Pons (tissue), 1 donor: ENCODE data around the gene CEP170B.
"Not testable (repeated sequence)": the region's sequence is repeated elsewhere in the genome, so short reads cannot be mapped to it uniquely, and the experiment has no call there.

Source experiments
- DNase-seq: peaks from one replicate; pipeline ENCODE4 v3.0.0-alpha.2; 2016; ENCODE audit warnings: low spot score

CEP170B gene

DNA sequence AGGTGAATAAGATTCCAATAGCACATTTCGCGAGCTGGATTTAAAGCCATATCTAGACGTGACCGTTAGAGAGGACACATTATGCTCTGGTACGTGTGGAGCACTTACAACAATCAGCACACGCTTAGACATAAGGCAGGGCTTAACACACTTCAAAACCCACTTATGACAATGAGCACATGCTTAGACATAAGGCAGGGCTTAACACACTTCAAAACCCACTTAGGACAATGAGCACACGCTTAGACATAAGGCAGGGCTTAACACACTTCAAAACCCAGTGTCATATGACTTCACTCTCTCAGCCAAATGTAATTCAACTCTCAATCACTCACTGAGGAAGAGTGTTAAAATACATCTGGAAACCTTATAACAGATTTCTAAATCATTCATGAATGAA lies 48.4 kb downstream of the CEP170B start:
- DNase-seq, result no peak

DNA sequence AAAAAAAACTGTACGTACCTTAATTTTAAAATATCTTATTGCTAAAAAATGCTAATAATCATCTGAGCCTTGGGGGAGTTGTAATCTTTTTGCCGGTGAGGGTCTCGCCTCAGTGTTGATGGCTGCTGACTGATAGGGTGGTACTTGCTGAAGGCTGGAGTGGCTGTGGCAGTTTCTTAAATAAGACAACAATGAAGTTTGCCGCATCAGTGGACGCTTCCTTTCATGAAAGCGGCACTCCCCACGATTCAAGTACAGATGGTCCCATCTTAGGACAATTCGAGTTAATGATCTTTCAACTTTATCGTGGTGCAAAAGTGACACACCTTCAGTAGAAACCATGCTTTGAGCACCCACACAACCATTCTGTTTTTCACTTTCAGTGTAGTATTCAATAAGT lies 52.0 kb downstream of the CEP170B start:
- DNase-seq, result no peak

DNA sequence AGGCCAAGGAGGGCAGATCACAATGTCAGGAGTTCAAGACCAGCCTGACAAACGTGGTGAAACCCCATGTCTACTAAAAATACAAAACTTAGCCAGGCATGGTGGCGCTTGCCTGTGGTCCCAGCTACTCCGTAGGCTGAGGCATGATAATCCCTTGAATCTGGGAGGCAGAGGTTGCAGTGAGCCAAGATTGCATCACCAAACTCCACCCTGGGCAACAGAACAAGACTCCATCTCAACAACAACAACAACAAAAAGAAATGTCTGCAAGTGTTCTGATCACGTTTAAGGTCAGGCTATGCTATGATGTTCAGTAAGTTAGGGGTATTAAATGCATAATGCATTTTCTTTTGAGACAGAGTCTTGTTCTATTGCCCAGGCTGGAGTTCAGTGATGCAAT lies 52.9 kb downstream of the CEP170B start:
- no peak for DNase-seq

DNA sequence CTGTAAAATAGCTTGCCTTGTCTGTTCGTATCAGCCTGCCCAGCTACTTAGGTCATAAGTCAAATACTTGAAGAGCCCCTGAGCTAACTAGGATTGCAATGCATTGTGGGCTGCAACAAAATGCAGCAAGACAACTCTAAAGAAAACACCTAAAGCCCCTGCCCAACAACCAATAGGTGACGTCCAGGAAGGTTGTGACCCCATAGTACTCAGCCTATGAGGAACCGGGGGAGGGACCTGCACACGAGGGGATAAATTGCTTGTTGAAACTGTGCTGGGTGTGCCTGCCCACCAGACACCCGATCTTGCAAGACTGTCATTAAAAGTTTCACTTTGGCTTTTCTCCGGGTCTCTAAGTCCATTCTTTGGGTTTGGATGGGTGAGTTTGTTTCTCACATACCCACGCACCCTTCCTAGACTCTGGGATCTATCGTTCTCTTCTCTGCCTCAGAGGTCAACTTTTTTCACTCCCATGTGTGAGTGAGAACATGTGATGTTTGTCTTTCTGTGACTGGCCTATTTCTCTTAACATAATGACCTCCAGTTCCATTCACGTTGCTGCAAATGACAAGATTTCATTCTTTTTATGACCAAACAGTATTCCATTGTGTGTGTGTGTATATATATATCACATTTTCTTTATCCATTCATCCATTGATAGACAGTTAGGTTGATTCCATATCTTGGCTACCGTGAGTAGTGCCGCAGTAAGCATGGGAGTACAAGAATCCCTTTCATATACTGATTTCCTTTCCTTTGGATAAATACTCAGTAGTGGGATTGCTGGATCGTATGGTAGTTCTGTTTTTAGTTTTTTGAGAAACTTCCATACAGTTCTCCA lies 54.3 kb downstream of the CEP170B start:
- DNase-seq, result not testable (repeated sequence)

DNA sequence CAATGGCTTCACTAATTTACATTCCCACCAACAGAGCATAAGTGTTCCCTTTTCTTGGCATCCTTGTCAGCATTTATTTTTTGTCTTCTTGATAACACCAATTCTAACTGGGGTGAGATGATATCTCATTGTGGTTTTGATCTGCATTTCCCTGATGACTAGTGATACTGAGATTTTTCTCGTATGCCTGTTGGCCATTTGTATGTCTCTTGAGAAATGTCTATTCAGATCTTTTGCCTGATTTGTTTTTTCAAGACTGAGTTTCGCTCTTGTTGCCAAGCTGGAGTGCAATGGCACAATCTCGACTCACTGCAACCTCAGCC lies 54.9 kb downstream of the CEP170B start:
- DNase-seq, result no peak

DNA sequence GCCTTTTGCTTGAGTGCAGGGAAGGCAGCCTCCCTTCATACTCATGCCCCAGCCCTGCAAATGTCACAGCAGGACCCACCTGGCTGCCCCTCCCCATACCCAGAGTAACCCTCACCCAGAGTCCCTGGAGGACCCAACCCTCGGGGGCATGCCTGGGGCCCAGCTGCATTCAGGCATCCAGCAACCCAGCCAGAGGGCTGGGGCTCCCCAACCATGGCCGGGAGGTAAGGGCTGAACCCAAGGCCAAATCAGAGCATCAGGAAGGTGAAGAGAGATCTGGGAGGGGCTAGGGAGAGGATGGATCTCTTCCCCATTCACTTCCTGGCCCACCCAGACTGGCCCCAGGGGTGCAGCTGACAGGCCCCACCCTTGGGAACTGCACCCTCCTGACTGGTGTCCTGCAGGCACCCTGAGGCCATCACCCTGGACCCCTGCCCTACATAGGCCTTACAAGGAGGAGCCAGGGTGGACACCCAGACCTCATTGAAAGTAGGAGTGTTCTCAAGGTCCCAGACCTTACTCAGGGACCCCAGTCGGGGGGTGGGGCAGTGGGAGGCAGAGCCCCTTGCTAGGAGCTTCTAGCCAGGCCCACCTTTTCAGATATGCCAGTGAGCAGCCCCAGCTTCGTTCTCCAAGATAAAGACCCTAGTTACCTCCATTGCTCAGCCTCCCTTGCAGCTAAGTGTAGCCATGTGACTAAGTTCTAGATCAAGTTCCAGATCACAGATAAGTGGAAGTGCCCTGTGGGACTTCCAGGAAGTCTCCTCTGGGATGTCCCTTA lies 58.8 kb downstream of the CEP170B start:
- no peak for DNase-seq

DNA sequence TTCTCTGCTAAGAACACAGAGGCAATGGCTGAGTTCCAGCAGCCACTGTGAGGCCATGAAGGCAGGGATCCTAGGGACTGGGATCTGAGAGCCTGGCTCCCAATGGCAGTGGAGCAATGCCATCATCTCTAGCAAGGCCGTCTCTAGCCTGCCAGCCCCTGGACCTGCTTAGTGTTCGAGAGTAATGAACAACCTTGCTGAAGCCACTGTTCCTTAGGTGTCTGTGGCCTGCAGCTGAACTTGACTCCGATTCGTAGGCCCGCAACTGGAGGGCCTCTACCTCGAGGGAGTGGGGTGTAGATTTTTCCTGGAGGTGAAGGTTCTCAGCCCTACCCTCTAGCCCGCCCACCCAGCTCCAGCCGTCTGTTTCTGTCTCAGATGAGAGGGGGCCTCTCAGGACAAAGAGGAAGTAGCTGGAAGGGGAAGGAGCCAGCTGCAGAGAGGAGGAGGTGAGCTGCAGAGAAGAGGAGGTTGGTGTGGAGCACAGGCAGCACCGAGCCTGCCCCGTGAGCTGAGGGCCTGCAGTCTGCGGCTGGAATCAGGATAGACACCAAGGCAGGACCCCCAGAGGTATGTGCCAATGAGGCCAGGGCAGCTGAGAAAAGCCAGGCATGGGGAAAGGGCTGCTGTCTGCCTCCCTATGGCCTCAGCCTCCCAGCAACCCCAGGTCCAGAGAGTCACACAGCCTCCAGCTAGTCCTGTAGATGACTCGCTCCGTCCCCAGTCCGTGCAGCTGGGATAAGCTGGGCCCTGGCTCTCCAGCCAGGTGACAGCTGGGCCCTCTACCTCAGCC lies 59.5 kb downstream of the CEP170B start, which contains the start of gene PLD4:
TSS of gene PLD4 (plus strand) at position 459 of the 793 bp plus-strand sequence. CDS start 2,262 bp downstream, outside the sequence.
- peak; percentile 24 for DNase-seq

DNA sequence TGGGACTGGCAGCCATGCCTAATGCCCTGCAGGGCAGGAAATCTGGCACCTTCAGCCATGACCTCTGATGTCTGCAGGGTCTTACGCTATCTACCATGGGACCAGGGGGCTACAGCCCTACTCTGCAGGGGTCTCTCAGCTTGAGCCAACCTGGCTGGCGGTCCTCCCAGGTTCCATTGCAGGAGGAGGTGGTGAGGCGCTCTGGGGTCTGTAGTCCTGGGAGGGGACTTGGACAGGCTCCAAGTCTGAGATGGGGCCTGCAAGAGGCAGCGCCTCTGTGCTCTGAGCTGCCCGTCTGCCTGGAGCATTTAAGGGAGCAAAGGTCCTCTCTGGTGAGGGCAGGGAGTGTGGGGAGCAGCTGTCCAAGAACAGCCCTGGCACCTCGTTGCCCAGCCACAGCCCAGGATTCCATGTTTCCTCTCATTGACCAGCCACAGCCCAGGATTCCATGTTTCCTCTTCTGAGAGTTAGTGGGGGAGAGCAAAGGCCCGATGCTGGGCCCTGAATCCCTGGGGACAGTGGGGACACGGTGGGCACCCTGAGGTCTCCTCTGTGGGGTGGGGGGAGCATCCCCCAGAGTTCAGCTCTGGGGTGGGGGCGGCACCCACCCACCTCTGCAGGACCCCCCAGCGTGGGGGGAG lies 60.3 kb downstream of the CEP170B start:
- DNase-seq, result no peak

DNA sequence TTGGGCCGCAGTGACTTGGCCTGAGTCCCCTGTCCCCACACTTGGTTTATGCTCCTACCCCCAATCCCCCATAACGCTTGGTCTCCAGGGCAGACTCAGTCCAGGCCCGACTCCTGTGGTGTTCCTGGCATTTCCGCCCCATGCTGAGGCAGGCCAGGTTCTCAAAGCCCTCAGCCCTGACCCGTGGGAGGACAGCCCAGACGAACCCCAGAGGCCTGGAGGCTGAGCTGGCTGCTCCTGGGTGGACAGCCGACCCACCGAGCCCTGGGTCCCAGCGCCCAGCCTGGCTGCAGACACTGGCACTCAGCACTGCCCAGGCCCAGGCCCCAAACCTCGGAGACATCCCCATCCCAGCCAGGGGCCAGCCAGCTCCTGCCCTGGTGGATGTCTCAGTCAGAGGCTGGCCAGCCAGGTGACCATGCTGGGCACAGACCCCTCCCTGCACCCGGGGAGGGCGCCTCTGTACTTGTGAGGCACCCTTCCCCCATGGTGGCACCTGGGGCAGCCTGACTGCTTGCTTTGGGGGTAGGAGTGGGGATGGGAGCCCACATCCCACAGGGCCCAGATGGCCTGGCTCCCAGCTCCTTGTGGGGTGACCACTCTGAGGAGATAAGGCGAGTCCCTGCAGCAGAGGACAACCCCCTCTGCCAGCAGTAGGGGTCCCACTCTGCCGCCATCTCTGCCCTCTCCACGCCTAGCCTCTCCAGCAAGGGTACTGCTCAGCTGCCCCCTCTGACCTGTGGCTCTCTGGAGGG lies 61.0 kb downstream of the CEP170B start:
- no peak for DNase-seq

DNA sequence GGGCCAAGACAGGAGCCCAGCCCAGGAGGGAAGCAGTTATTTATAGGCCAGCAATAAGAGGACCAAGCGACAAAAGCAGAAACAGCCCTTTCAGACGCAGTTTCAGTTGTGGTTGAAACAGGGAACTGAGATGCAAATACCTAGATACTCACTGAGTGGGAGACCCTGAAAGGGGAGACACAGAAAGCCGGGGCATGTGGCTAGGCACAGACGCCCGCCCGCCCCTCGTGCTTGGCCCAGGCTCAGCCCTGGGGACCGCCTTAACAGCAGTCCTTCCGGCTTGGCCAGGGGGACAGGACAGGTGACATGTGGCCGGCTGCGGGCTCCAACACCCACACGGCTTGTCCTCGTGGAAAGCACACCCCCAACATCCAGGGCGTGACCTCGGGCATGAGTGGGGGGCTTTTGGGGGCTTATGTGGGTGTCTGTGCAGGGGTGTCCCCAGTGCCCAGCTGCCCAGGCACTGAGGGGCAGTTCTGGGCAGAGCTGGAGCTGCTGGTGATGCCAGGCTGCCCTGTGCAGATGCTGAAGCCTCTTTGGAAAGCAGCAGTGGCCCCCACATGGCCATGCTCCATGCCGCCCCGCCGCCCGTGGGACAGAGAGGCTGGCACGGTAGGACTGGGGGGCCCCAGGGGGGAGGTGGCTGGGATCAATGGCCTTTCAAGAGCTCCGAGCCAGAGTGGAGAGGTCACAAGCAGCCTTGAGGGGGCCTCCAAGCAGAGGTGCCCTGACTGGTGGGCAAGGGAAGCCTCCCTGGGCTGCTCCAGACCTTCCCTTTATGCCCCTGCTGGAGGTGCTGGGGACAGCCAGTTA lies 61.8 kb downstream of the CEP170B start:
- peak; percentile 53 for DNase-seq

DNA sequence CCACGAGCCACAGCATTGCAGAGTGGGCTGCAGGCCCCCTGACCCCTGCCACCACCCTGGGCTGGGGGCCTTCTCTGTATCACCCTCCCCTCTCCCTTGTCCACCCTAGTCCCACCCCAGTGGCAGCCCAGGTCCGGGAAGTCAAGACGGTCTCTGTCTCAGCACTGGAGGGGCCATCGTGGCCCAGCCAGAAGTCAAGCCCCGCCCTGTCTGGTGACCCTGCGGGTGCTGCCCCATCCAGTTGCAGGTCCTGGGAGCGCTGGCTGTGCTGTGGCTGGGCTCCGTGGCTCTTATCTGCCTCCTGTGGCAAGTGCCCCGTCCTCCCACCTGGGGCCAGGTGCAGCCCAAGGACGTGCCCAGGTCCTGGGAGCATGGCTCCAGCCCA lies 62.4 kb downstream of the CEP170B start:
- no peak for DNase-seq

DNA sequence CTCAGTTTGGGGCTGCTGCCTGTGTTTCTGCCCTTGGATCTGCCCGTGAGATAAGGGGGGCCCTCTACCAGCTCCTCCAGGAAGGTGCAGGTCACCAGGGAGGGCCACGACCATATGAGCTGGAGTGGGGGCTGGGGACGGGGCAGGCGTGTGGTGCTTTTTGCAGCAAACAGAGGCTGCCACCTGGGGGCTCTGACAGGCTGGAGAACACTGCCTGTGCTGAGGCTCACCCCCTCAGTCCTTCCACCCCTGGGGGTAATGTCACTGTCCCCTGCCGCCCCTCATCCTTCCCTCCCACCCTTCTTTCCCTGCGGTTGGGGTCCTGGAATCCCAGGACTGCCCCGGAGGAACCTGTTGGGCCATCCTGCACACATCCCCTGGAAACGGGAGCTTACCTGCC lies 62.8 kb downstream of the CEP170B start:
- no peak for DNase-seq

DNA sequence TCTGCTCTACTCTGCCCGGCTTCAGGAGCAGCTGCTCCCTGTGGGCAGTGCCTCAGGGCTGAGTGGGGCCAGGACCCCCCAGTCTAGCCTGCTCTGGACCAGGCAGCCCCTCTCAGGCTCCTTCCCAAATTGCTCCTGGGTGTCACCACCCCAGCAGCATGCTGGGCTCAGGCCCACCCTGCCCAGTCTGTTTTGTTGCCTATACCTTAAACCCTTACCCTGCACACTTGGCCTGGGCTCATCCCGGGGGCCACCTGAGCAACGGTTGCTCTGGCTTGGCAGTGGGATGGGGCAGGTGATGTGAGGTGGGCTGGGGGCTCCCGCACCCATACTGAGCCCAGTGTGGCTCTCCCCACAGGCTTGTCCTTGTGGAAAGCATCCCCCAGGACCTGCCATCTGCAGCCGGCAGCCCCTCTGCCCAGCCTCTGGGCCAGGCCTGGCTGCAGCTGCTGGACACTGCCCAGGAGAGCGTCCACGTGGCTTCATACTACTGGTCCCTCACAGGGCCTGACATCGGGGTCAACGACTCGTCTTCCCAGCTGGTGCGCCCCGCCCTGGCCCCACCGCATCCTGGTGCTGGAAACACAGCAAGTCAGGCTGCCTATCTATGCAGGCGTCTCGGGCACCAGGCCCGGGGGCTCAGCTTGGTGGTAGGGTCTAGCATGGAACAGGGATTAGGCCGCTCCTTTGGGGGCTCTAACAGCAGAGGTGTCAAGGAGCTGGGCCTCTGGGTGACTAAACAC lies 63.5 kb downstream of the CEP170B start:
- DNase-seq, result no peak

DNA sequence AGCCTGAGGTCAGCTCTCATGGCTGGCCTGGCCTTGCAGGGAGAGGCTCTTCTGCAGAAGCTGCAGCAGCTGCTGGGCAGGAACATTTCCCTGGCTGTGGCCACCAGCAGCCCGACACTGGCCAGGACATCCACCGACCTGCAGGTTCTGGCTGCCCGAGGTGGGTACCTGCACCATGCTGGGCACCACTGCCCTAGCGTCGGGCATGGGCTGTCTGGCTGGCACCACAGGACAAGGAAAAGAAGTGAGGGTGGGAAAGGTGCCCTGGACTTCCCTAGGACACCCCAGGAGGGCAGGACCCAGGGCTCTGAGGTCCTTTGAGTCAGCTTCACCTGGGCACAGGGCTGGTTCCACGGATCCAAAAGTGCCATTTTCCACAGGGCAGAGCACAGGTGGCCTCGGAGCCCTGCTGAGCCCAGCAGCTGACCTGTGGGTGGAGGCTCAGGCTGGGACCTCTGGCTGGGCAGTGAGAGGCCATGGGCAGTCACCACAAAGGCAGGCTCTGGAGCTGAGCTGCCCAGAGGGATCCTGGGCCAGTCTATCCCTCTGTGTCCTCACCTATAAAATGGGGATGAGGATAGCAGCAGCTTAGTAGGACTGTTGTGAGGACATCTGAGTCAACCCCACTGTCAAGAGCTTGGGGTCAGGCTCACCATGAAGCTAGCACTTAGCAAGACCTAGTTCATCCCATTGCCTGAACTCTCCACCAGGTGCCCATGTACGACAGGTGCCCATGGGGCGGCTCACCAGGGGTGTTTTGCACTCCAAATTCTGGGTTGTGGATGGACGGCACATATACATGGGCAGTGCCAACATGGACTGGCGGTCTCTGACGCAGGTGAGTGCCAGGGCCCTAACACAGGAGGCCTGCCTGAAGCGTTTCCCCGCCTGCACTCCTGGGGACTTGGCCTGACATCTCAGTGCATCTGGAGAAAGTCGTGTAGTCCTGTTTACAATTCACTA lies 64.5 kb downstream of the CEP170B start:
- DNase-seq, result no peak

DNA sequence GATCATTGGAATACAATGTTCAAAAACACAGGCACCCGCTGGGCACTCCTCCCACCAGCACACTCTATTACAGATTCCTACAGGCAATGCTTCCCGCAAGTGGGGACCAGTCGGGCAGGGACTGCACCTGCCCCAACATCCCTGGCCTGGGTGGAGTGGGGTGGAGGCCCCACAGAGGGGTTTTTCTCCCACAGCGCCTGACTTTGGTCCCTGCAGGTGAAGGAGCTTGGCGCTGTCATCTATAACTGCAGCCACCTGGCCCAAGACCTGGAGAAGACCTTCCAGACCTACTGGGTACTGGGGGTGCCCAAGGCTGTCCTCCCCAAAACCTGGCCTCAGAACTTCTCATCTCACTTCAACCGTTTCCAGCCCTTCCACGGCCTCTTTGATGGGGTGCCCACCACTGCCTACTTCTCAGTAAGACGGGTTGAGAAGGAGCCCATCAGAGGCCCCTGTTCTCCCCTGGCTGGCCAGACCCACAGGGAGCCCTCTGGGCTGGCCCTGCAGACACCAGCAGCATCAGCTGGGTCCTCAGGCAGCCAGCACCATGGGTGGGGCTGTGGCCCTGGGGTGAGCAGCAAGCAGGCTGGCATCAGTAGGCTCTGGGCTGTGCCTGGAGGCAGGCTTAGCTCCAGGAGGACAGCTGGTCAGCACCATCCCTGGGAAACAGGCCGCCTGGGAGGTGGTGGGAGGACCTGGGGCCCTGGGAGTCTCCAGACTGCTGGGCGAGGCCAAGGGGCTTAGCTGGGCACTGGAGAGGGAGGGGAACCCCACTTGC lies 65.6 kb downstream of the CEP170B start:
- DNase-seq, result no peak

DNA sequence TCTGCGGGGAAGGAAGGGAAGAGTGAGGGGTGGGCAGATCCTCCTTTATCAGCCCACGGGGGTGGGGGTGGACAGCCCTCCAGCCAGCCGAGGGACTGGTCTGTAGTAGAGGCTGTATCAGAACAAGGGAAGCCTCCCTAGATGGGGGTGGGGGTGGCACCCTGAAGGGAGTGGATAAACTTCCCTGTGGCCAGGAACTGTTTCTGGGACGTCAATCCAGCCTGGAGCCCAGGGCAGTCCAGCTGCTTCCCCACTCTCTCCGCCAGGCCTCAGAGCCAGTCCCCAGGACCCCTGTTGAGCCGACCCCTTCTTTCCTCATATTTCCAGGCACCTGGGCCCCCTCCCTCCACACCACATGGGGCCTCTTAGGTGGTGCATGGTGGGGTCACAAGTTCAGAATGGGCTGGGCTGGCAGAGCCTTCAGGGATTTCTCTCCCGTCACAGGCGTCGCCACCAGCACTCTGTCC lies 66.3 kb downstream of the CEP170B start:
- no peak for DNase-seq
